Astrocyte of the cerebellum (primary cell): ENCODE results near the gene PROX1.

Experiments
- DNase-seq: peaks from one replicate; pipeline ENCODE4 v3.0.0-alpha.2; 2011; ENCODE audit warnings: low read depth
- H3K4me3 ChIP-seq: 2 replicates; pipeline ENCODE4 v1.5.1; 2011; ENCODE audit warnings: mild to moderate bottlenecking, low read depth, low read length, moderate library complexity
- CTCF ChIP-seq: IDR thresholded peaks from 2 replicates; pipeline ENCODE4 v1.5.1; 2012; ENCODE audit warnings: low read length, low read depth, moderate library complexity, mild to moderate bottlenecking; ENCODE audit errors: missing control alignments
- in situ Hi-C: cut with HindIII; loops from 2 replicates; pipeline ENCODE4 v1.10.0; 2017; ENCODE audit warnings: low sequenced_read_pairs

The PROX1 gene

GRCh38 chr1:213989002-213989855 is 1.5 kb downstream of the PROX1 start:
- peak overlapping the region; percentile 76 for H3K4me3 ChIP-seq
- in situ Hi-C loops: no loop called here
- no peak for TF ChIP-seq CTCF
- DNase-seq: no peak

GRCh38 chr1:213993929-213994328 is 6.2 kb downstream of the PROX1 start:
- no peak for DNase-seq
- no peak for TF ChIP-seq CTCF
- in situ Hi-C loops: no loop called here
- H3K4me3 ChIP-seq: no peak overlapping the region

- in situ Hi-C loops: no loop called here
- no peak overlapping the region for H3K4me3 ChIP-seq
- no peak for TF ChIP-seq CTCF
- no peak for DNase-seq
Observed at GRCh38 chr1:213994888-213995287, 7.1 kb downstream of the PROX1 start.

GRCh38 chr1:213995603-213996002 is 7.8 kb downstream of the PROX1 start:
- no peak for DNase-seq
- H3K4me3 ChIP-seq: no peak overlapping the region
- in situ Hi-C loops: no loop called here
- no peak for TF ChIP-seq CTCF

- no peak for DNase-seq
- H3K4me3 ChIP-seq: no peak overlapping the region
- in situ Hi-C loops: no loop called here
- TF ChIP-seq CTCF: no peak
Observed at GRCh38 chr1:213996320-213997037, 8.7 kb downstream of the PROX1 start.

- no peak for DNase-seq
- TF ChIP-seq CTCF: no peak
- H3K4me3 ChIP-seq: no peak overlapping the region
Observed at GRCh38 chr1:213997038-213997771, 9.4 kb downstream of the PROX1 start.

More at GRCh38 chr1:213997038-213997771, 9.4 kb downstream of the PROX1 start:
- in situ Hi-C loops: no loop called here
